ENCODE results near the gene P2RY2. TPM values are rescaled to one million over a fixed set of nuclear protein-coding genes. Genes with fewer than 3 reads are reported as not detected.
"Not testable (repeated sequence)": the region's sequence is repeated elsewhere in the genome, so short reads cannot be mapped to it uniquely, and the experiment has no call there.

The P2RY2 gene
- total RNA-seq, 1 experiment from 2014 or later: 1.0 TPM

GRCh38 chr11:73195191-73196007 lies 22.7 kb upstream of the P2RY2 start:
- CTCF ChIA-PET: interaction anchor here (0.8 to 3.4 kb wide), 6 partner anchors 9 to 140 kb away, joined by 3 to 15 read pairs (median 4); no protein-coding TSS in a partner anchor
- Mint-ChIP-seq H3K36me3 (ENCODE audit: insufficient read depth, unreplicated experiment) (peaks cover 7% of the 10 kb centered on the region), H3K4me3 (ENCODE audit: unreplicated experiment) (no peak overlapping the region), H3K4me1 (ENCODE audit: insufficient read depth, unreplicated experiment) (peaks cover 62% of the 10 kb centered on the region), H3K27ac (ENCODE audit: low read depth, unreplicated experiment) (no peak overlapping the region), H3K9me3 (ENCODE audit: unreplicated experiment) (no peaks in the 10 kb centered on the region), H3K27me3 (ENCODE audit: insufficient read depth, unreplicated experiment) (no peaks in the 10 kb centered on the region)
- DNase-seq (ENCODE audit: unreplicated experiment): peak; percentile 89
- no TSS peak for BruUV-seq (replicated peaks)
- POLR2A ChIA-PET: interaction anchor here (0.6 to 2.3 kb wide), 6 partner anchors 9 to 244 kb away, joined by 3 to 21 read pairs (median 4); no protein-coding TSS in a partner anchor
- TF ChIP-seq CTCF (IDR thresholded peaks at IDR 0.05; ENCODE audit: unreplicated experiment): no peak
- intact Hi-C loops (cut with micrococcal nuclease): loop anchor here (2.0 kb wide), 1 partner anchor 23 kb away; the partner anchor contains the start of gene P2RY2

GRCh38 chr11:73196576-73196975 lies 21.5 kb upstream of the P2RY2 start:
- H3K36me3 Mint-ChIP-seq (ENCODE audit: insufficient read depth, unreplicated experiment): peaks cover 7% of the 10 kb centered on the region
- intact Hi-C loops (cut with micrococcal nuclease): no loop called here
- no peaks in the 10 kb centered on the region for H3K27me3 Mint-ChIP-seq (ENCODE audit: insufficient read depth, unreplicated experiment)
- peak overlapping the region; percentile 35 for H3K27ac Mint-ChIP-seq (ENCODE audit: low read depth, unreplicated experiment)
- no peak for TF ChIP-seq CTCF (IDR thresholded peaks at IDR 0.05; ENCODE audit: unreplicated experiment)
- ChIA-PET CTCF (no interaction called here), POLR2A (no interaction called here)
- DNase-seq (ENCODE audit: unreplicated experiment): no peak
- peaks cover 56% of the 10 kb centered on the region for H3K4me1 Mint-ChIP-seq (ENCODE audit: insufficient read depth, unreplicated experiment)
- H3K4me3 Mint-ChIP-seq (ENCODE audit: unreplicated experiment): no peak overlapping the region
- no TSS peak for BruUV-seq (replicated peaks)
- no peaks in the 10 kb centered on the region for H3K9me3 Mint-ChIP-seq (ENCODE audit: unreplicated experiment)

- no TSS peak for BruUV-seq (replicated peaks)
- CTCF ChIA-PET: no interaction called here
- Mint-ChIP-seq H3K4me3 (ENCODE audit: unreplicated experiment) (no peak overlapping the region), H3K36me3 (ENCODE audit: insufficient read depth, unreplicated experiment) (peaks cover 7% of the 10 kb centered on the region), H3K27me3 (ENCODE audit: insufficient read depth, unreplicated experiment) (no peaks in the 10 kb centered on the region), H3K9me3 (ENCODE audit: unreplicated experiment) (no peaks in the 10 kb centered on the region), H3K27ac (ENCODE audit: low read depth, unreplicated experiment) (no peak overlapping the region), H3K4me1 (ENCODE audit: insufficient read depth, unreplicated experiment) (peaks cover 59% of the 10 kb centered on the region)
- POLR2A ChIA-PET: no interaction called here
- DNase-seq (ENCODE audit: unreplicated experiment): no peak
- TF ChIP-seq CTCF (IDR thresholded peaks at IDR 0.05; ENCODE audit: unreplicated experiment): no peak
- intact Hi-C loops (cut with micrococcal nuclease): no loop called here
These were observed 20.7 kb upstream of the P2RY2 start for GRCh38 chr11:73197348-73197747.

GRCh38 chr11:73197787-73198186 lies 20.3 kb upstream of the P2RY2 start:
- H3K27ac Mint-ChIP-seq (ENCODE audit: low read depth, unreplicated experiment); H3K36me3 Mint-ChIP-seq (ENCODE audit: insufficient read depth, unreplicated experiment); CTCF ChIA-PET; H3K4me3 Mint-ChIP-seq (ENCODE audit: unreplicated experiment); BruUV-seq (replicated peaks); intact Hi-C loops (cut with micrococcal nuclease); POLR2A ChIA-PET; H3K9me3 Mint-ChIP-seq (ENCODE audit: unreplicated experiment); H3K27me3 Mint-ChIP-seq (ENCODE audit: insufficient read depth, unreplicated experiment); DNase-seq (ENCODE audit: unreplicated experiment): not testable (repeated sequence)
- peaks cover 55% of the 10 kb centered on the region for H3K4me1 Mint-ChIP-seq (ENCODE audit: insufficient read depth, unreplicated experiment)
